Aorta (tissue), 5 donors: ENCODE data around the gene SRP68. TPM values are rescaled to one million over a fixed set of nuclear protein-coding genes. Genes with fewer than 3 reads are reported as not detected.
"Not testable (repeated sequence)": the region's sequence is repeated elsewhere in the genome, so short reads cannot be mapped to it uniquely, and the experiment has no call there.

Experiments
- ATAC-seq: fragments of 200-7000 bp; cut with Tn5 transposase; one replicate; pipeline ENCODE4 v1.9.1; 2022; ENCODE audit warnings: moderate library complexity; ENCODE audit not compliant: low FRiP score
- DNase-seq, 2 donors: peaks; one replicate each; pipeline ENCODE4 v3.0.0-alpha.2; 2020
- H3K27ac ChIP-seq, 2 donors: one replicate each; pipeline ENCODE4 v1.5.1; 2013; ENCODE audit warnings: low read length in 2 of 2, mild to moderate bottlenecking in 2 of 2, moderate library complexity in 2 of 2, control low read depth in 1 of 2, inconsistent platforms in 1 of 2, low read depth in 1 of 2
- H3K27me3 ChIP-seq, 2 donors: one replicate each; pipeline ENCODE4 v1.6.1; 2013; ENCODE audit warnings: control low read depth in 1 of 2, low read length in 1 of 2, mild to moderate bottlenecking in 1 of 2, moderate library complexity in 1 of 2; ENCODE audit not compliant: insufficient read depth in 2 of 2, control insufficient read depth in 1 of 2
- H3K36me3 ChIP-seq, 2 donors: one replicate each; pipeline ENCODE4 v1.6.1; 2013; ENCODE audit warnings: control low read depth in 1 of 2, low read length in 1 of 2, mild to moderate bottlenecking in 1 of 2; ENCODE audit not compliant: insufficient read depth in 2 of 2, control insufficient read depth in 1 of 2
- H3K4me1 ChIP-seq, 2 donors: one replicate each; pipeline ENCODE4 v1.6.1; 2013; ENCODE audit warnings: low read length in 2 of 2, control low read depth in 1 of 2, mild to moderate bottlenecking in 1 of 2, moderate library complexity in 1 of 2; ENCODE audit not compliant: insufficient read depth in 2 of 2, control insufficient read depth in 1 of 2
- H3K4me3 ChIP-seq, 2 donors: one replicate each; pipeline ENCODE4 v1.5.1; 2013; ENCODE audit warnings: low read length in 2 of 2, control low read depth in 1 of 2, mild to moderate bottlenecking in 1 of 2
- H3K9me3 ChIP-seq: one replicate; pipeline ENCODE4 v1.6.1; 2013; ENCODE audit warnings: mild to moderate bottlenecking, low read length; ENCODE audit not compliant: control insufficient read depth
- WGBS, 2 donors: extraction: QIAGEN DNeasy Blood & Tissue Kit; methylation state at CpG; one replicate each; pipeline ENCODE4 v1.1.7; 2013; 5-methylcytosine and 5-hydroxymethylcytosine counted together
- intact Hi-C, 2 donors: fragments of 100-400 bp; cut with DNase I; formaldehyde crosslinking; loops; one replicate each; pipeline versions ENCODE4 v1.14.2 to v1.15.0; 2022
- polyA plus RNA-seq, 2 donors: library from polyadenylated mRNA; stranded (reverse); fragments of 200-250 nt; gene quantifications; one replicate each; pipeline ENCODE4 v1.2.3, GENCODE V29; 2013
- total RNA-seq, 2 donors: library from RNA; stranded (reverse); fragmentation: NEBNext Ultra II Directional; extraction: Animal tissue kit (Norgen Biotek cat#: 25700); gene quantifications; one replicate each; pipeline ENCODE4 v1.2.1, GENCODE V29; 2021
- donor health status: healthy with polysubstance abuse.
- donor health status: Bipolar disorder and iron deficiency.
- donor health status: DM: no; HTN: no; CAD: no.
- donor health status: DM: no; HTN: no; CAD: no.
- donor health status: DM: yes; HTN: yes; CAD: no.

Gene SRP68
- total and polyA plus RNA-seq, 4 donors, result 35.1 to 60.9 (median 49.7) TPM

GRCh38 chr17:76079535-76079955 lies 7.2 kb upstream of the SRP68 start:
- WGBS, 2 donors, result 26 to 43% methylated on average over 9 of the region's 9 CpGs
- ATAC-seq (no peak), DNase-seq (no peak)
- Histone ChIP-seq H3K27ac (no peak overlapping the region), H3K4me3 (no peak overlapping the region), H3K27me3 (no peaks in the 10 kb centered on the region), H3K36me3 (peaks cover 0 to 2% of the 10 kb centered on the region in 2 donors), H3K9me3 (no peaks in the 10 kb centered on the region), H3K4me1 (no peaks in the 10 kb centered on the region)
- intact Hi-C loops, result no loop called here

- WGBS, 2 donors, result 62 to 65% methylated on average over 17 of the region's 17 CpGs
- Histone ChIP-seq H3K27me3 (no peaks in the 10 kb centered on the region), H3K27ac (no peak within 1 kb of the TSS), H3K36me3 (peaks cover 0 to 2% of the 10 kb centered on the region in 2 donors), H3K9me3 (no peaks in the 10 kb centered on the region), H3K4me3 (no peak within 1 kb of the TSS), H3K4me1 (no peaks in the 10 kb centered on the region)
- DNase-seq (no peak), ATAC-seq (no peak)
- intact Hi-C loops, result no loop called here
These were observed 6.7 kb upstream of the SRP68 start, which contains the start of gene ZACN for GRCh38 chr17:76078860-76079534. Gene ZACN, plus strand, starts transcription at chr17:76079182. Its CDS starts 83 bp downstream, at chr17:76079265.

- H3K4me1 ChIP-seq, H3K36me3 ChIP-seq, intact Hi-C loops, H3K9me3 ChIP-seq, ATAC-seq, DNase-seq, H3K27ac ChIP-seq, H3K4me3 ChIP-seq, H3K27me3 ChIP-seq: not testable (repeated sequence)
- WGBS, 2 donors, result 65 to 76% methylated on average over 5 of the region's 5 CpGs
These were observed 6.1 kb upstream of the SRP68 start for GRCh38 chr17:76078370-76078769.

- no peak overlapping the region for H3K27ac ChIP-seq
- 11 to 15% methylated on average over 12 of the region's 12 CpGs for WGBS, 2 donors
- intact Hi-C loops, result no loop called here
- no peaks in the 10 kb centered on the region for H3K27me3 ChIP-seq
- no peaks in the 10 kb centered on the region for H3K4me1 ChIP-seq
- H3K9me3 ChIP-seq, result no peaks in the 10 kb centered on the region
- ATAC-seq (no peak), DNase-seq (no peak)
- H3K4me3 ChIP-seq, result no peak overlapping the region
- no peaks in the 10 kb centered on the region for H3K36me3 ChIP-seq
These were observed 5.3 kb upstream of the SRP68 start for GRCh38 chr17:76077584-76078110.

GRCh38 chr17:76076765-76077583 lies 4.7 kb upstream of the SRP68 start:
- no peak overlapping the region for H3K4me3 ChIP-seq
- no peak overlapping the region for H3K27ac ChIP-seq
- H3K9me3 ChIP-seq, result no peaks in the 10 kb centered on the region
- no peaks in the 10 kb centered on the region for H3K27me3 ChIP-seq
- ATAC-seq (no peak), DNase-seq (no peak)
- 4% methylated on average over 81 to 82 of the region's 82 CpGs for WGBS, 2 donors
- intact Hi-C loops, result no loop called here
- no peaks in the 10 kb centered on the region for H3K4me1 ChIP-seq
- H3K36me3 ChIP-seq, result no peaks in the 10 kb centered on the region

- Histone ChIP-seq H3K4me3 (no peak overlapping the region), H3K4me1 (no peaks in the 10 kb centered on the region), H3K9me3 (no peaks in the 10 kb centered on the region), H3K27me3 (no peaks in the 10 kb centered on the region), H3K36me3 (no peaks in the 10 kb centered on the region), H3K27ac (no peak overlapping the region)
- intact Hi-C loops, result no loop called here
- ATAC-seq, result no peak
- no peak for DNase-seq
- 3 to 5% methylated on average over 41 of the region's 41 CpGs for WGBS, 2 donors
These were observed 3.9 kb upstream of the SRP68 start for GRCh38 chr17:76076146-76076764.

- 2% methylated on average over 45 to 48 of the region's 48 CpGs for WGBS, 2 donors
- H3K27me3 ChIP-seq, result no peaks in the 10 kb centered on the region
- intact Hi-C loops, result no loop called here
- no peak for ATAC-seq
- H3K4me3 ChIP-seq, result no peak overlapping the region
- H3K27ac ChIP-seq, result no peak overlapping the region
- no peaks in the 10 kb centered on the region for H3K9me3 ChIP-seq
- H3K36me3 ChIP-seq, result no peaks in the 10 kb centered on the region
- no peaks in the 10 kb centered on the region for H3K4me1 ChIP-seq
- no peak for DNase-seq
These were observed 3.2 kb upstream of the SRP68 start for GRCh38 chr17:76075364-76076145.
